Measurements from ENCODE around the gene OR4A47.
"Not testable (repeated sequence)": the region's sequence is repeated elsewhere in the genome, so short reads cannot be mapped to it uniquely, and the experiment has no call there.

The OR4A47 gene

DNA sequence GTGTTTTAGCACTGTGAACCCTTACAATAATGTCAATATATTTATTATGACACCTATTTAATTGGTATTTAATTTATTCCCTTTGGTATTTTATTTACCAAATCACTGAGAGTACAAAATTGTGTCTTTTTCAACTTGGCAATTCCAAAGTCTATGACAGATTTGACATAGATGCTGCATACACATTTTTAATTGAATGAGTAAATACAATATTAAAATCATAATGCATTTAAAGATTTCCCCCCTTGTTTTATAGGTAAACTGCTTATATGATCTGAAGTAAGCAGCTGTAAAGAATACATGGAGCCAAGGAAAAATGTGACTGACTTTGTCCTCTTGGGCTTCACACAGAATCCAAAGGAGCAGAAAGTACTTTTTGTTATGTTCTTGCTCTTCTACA lies at the start of gene OR4A47:
Gene OR4A47 (plus strand): TSS at position 301 of the 400 bp plus-strand sequence. CDS start 0 bp downstream, at position 301.
- DNase-seq (ENCODE audit: low read depth) = not testable (repeated sequence)

DNA sequence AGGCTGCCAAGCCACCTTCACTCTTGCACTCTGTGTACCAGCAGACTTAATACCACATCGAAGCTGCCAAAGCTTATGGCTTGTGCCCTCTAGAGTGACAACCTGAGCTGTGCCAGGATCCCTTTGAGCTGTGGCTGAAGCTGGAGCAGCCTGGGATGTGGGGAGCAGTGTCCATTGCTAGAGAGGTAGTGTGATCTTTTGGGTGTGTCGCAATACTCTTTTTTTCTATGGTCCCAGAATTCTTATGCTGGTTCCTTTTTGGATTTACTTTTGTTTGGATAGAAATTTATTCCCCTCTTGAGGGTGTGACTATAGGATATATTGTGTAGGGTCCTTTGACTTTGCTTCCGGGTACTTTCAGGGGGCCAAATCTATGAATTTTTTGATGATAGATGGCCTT lies 32.7 kb upstream of the OR4A47 start:
- DNase-seq (ENCODE audit: low read depth) = not testable (repeated sequence)

DNA sequence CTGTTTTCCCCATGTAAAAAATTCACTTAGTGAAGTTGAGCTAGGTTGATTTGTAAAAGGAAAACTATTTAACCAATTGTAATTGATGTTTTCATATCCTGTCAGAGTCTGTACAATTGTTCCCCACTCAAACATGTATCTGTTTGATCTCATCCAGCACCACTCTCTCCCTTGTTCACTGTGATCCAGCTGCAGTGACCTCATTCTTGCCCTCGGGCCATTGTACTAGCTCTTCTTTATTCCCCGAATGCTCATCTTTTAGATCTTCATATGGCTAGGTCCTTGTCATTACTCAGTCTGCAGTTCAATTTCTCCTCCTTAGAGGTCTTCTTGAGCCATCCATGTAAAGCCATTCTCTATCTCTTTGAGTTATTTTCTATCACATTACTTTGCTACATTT lies 14.6 kb upstream of the OR4A47 start:
- DNase-seq (ENCODE audit: low read depth) = not testable (repeated sequence)

- not testable (repeated sequence) for DNase-seq (ENCODE audit: low read depth)
Measured at GRCh38 chr11:48474703-48475102, 13.9 kb upstream of the OR4A47 start.

GRCh38 chr11:48506169-48506568 lies 17.6 kb downstream of the OR4A47 start:
- DNase-seq (ENCODE audit: low read depth) = not testable (repeated sequence)

GRCh38 chr11:48538991-48539390 lies 50.4 kb downstream of the OR4A47 start:
- DNase-seq (ENCODE audit: low read depth) = no peak
